ENCODE results near the gene FSIP1.

- TF ChIP-seq POLR2A (IDR thresholded peaks at IDR 0.05; ENCODE audit: low read depth, low read length) (no peak), POLR2AphosphoS5 (IDR thresholded peaks at IDR 0.05; ENCODE audit: low read depth, low read length) (no peak), TAF1 (IDR thresholded peaks at IDR 0.05; ENCODE audit: low read depth, low read length) (no peak), PAX5 (IDR thresholded peaks at IDR 0.05; ENCODE audit: insufficient read depth, low read length, severe bottlenecking) (no peak)
These were observed 26.3 kb upstream of the FSIP1 start for GRCh38 chr15:39808909-39809308.
